K562 (cell line): ENCODE results near the gene ATP5ME. TPM values are rescaled to one million over a fixed set of nuclear protein-coding genes. Genes with fewer than 3 reads are reported as not detected.

ENCODE experiments used
- ATAC-seq: fragments of 200-7000 bp; cut with Tn5 transposase; 3 replicates; pipeline ENCODE4 v1.9.1; 2020; ENCODE audit warnings: moderate library complexity
- BruUV-seq: library from RNA; stranded (reverse); fragments of 400-500 nt; replicated peaks from 2 replicates; lab custom pipeline; 2021; lab: Mats Ljungman, UMichigan
- CTCF ChIA-PET: fragments of 300-600 bp; formaldehyde crosslinking; extraction: SDS; loops from one replicate; lab custom pipeline; 2021; ENCODE audit warnings: low intra/inter-chr PET ratio; lab: Yijun Ruan, JAX
- POLR2A ChIA-PET: fragments of 300-600, 350-650 bp; sonication (Branson Sonifier 250); formaldehyde crosslinking; extraction: SDS; loops from one replicate; lab custom pipeline; 2021; ENCODE audit warnings: antibody characterized with exemption, inconsistent platforms; lab: Yijun Ruan, JAX
- DNase-seq, 4 experiments: peaks; one replicate each; pipeline versions ENCODE4 v3.0.0 to v3.0.0-alpha.2; 2011 to 2018; ENCODE audit warnings: low spot score in 3 of 4, mixed read lengths in 3 of 4; ENCODE audit errors: extremely low read depth in 1 of 4
- FAIRE-seq: peaks from 2 replicates; lab custom pipeline; 2011; peaks lifted over from hg19 to GRCh38; lab: Jason Lieb, UNC
- H2AFZ ChIP-seq: 2 replicates; pipeline ENCODE4 v1.6.0; 2011; ENCODE audit warnings: low read depth, low read length, control low read depth, inconsistent platforms
- H3K27ac ChIP-seq: fragments of 200-600 bp; 3 replicates; pipeline ENCODE4 v1.8.0; 2011; ENCODE audit warnings: low read depth, mild to moderate bottlenecking, control low read depth, inconsistent platforms, low read length, moderate library complexity, mixed read lengths; ENCODE audit errors: extremely low read depth
- H3K27me3 ChIP-seq, 2 experiments: fragments of 300-600 bp in 1 of 2; 2 replicates in 1 of 2; 3 replicates in 1 of 2; pipeline versions ENCODE4 v1.6.0 to v1.8.0; 2011; ENCODE audit warnings: inconsistent platforms in 2 of 2, low read length in 2 of 2, mild to moderate bottlenecking in 1 of 2, mixed read lengths in 1 of 2, moderate library complexity in 1 of 2; ENCODE audit not compliant: control insufficient read depth in 2 of 2, insufficient read depth in 2 of 2
- H3K36me3 ChIP-seq: fragments of 300-600 bp; 3 replicates; pipeline ENCODE4 v1.8.0; 2011; ENCODE audit warnings: mild to moderate bottlenecking, low read length, inconsistent platforms; ENCODE audit not compliant: control insufficient read depth, insufficient read depth
- H3K4me1 ChIP-seq, 2 experiments: fragments of 200-600 bp in 1 of 2; replicated peaks in 1 of 2; 2 replicates in 1 of 2; 3 replicates in 1 of 2; pipeline versions ENCODE4 v1.5.1 to v1.8.0; 2011; ENCODE audit warnings: inconsistent platforms in 2 of 2, low read length in 2 of 2, mild to moderate bottlenecking in 1 of 2, mixed read lengths in 1 of 2, moderate library complexity in 1 of 2; ENCODE audit not compliant: control insufficient read depth in 2 of 2, insufficient read depth in 2 of 2
- H3K4me2 ChIP-seq: 2 replicates; pipeline ENCODE4 v1.6.1; 2011; ENCODE audit warnings: low read length, control low read depth, inconsistent platforms, mixed read lengths; ENCODE audit not compliant: insufficient read depth
- H3K4me3 ChIP-seq: fragments of 200-600 bp; sonication (generic), shearing (Covaris generic); 2 replicates; pipeline ENCODE4 v1.5.1; 2016; ENCODE audit warnings: control low read depth, inconsistent platforms
- H3K79me2 ChIP-seq: fragments of 200-600 bp; 3 replicates; pipeline ENCODE4 v1.8.0; 2011; ENCODE audit warnings: low read length, inconsistent platforms; ENCODE audit not compliant: control insufficient read depth, insufficient read depth
- H3K9ac ChIP-seq, 2 experiments: 2 replicates each; pipeline versions ENCODE4 v1.6.0 to v1.6.1; 2011; ENCODE audit warnings: low read depth in 2 of 2, low read length in 2 of 2, control low read depth in 1 of 2, inconsistent platforms in 1 of 2, mild to moderate bottlenecking in 1 of 2, mixed read lengths in 1 of 2; ENCODE audit not compliant: insufficient read depth in 1 of 2
- H3K9me1 ChIP-seq: one replicate; pipeline ENCODE4 v1.6.0; 2011; ENCODE audit warnings: inconsistent platforms, mild to moderate bottlenecking, low read length, moderate library complexity; ENCODE audit not compliant: control insufficient read depth, insufficient read depth
- H3K9me3 ChIP-seq: replicated peaks from 2 replicates; pipeline ENCODE4 v1.5.1; 2011; ENCODE audit warnings: low read depth, low read length, inconsistent platforms; ENCODE audit not compliant: control insufficient read depth, insufficient read depth
- H4K20me1 ChIP-seq: replicated peaks from 2 replicates; pipeline ENCODE4 v1.6.1; 2011; ENCODE audit warnings: low read length, inconsistent platforms, mixed read lengths; ENCODE audit not compliant: control insufficient read depth, insufficient read depth
- GATA2 ChIP-seq: sonication (generic); formaldehyde crosslinking; IDR thresholded peaks from 2 replicates; pipeline ENCODE4 v1.4.0; 2020; ENCODE audit warnings: mild to moderate bottlenecking, missing genetic modification reagents
- LARP7 ChIP-seq: fragments of 450-650 bp; IDR thresholded peaks from 2 replicates; pipeline ENCODE4 v1.6.1; 2016
- NFE2 ChIP-seq: IDR thresholded peaks from 2 replicates; pipeline ENCODE4 v1.6.1; 2014; ENCODE audit warnings: antibody characterized with exemption, low read depth
- STAT5A ChIP-seq: IDR thresholded peaks from 2 replicates; pipeline ENCODE4 v1.6.1; 2012; ENCODE audit warnings: low read length, inconsistent platforms, borderline replicate concordance
- ZNF232 ChIP-seq: sonication (generic); formaldehyde crosslinking; IDR thresholded peaks from 2 replicates; pipeline ENCODE4 v1.8.0; 2022; ENCODE audit warnings: mild to moderate bottlenecking, missing genetic modification reagents
- ZNF263 ChIP-seq: sonication (generic); formaldehyde crosslinking; IDR thresholded peaks from 2 replicates; pipeline ENCODE4 v1.8.0; 2022; ENCODE audit warnings: mild to moderate bottlenecking, missing genetic modification reagents, borderline replicate concordance
- ZNF589 ChIP-seq: fragments of 200-800 bp; sonication (Bioruptor generic); IDR thresholded peaks from 2 replicates; pipeline ENCODE4 v1.6.1; 2016; ENCODE audit warnings: low read depth, missing genetic modification characterization, missing compliant biosample characterization
- WGBS: fragments of 100-300 bp; shearing (Covaris generic); methylation state at CpG from one replicate; pipeline ENCODE4 v1.1.6; 2016; ENCODE audit warnings: low coverage, mixed read lengths; ENCODE audit not compliant: insufficient coverage; ENCODE audit errors: missing lambda C conversion rate; 5-methylcytosine and 5-hydroxymethylcytosine counted together
- in situ Hi-C: fragments of 300-500 bp; cut with MboI; formaldehyde crosslinking; loops from 4 replicates; pipeline ENCODE4 v1.15.0; 2018; ENCODE audit warnings: inconsistent platforms, mixed read lengths
- intact Hi-C: fragments of 100-400 bp; cut with micrococcal nuclease; formaldehyde crosslinking; loops from 2 replicates; pipeline ENCODE4 v1.14.2; 2022
- polyA plus RNA-seq, 8 experiments: library from polyadenylated mRNA; depleted of rRNA in 4 of 8; stranded (reverse) in 5 of 8; unstranded in 3 of 8; fragments of >200 nt; fragmentation: Nextera tagmentation in 2 of 8; fragmentation: Illumina TruSeq in 1 of 8; extraction: Ambion mirVana in 2 of 8; extraction: Trizol in 1 of 8; gene quantifications; 2 replicates each; pipeline versions ENCODE4 v1.2.1 to v1.2.3, GENCODE V29; 2011 to 2014; ENCODE audit warnings: inconsistent platforms in 1 of 8, missing spikeins in 1 of 8
- total RNA-seq, 7 experiments: library from RNA; depleted of rRNA in 6 of 7; stranded (reverse); fragments of >200 nt in 6 of 7; fragmentation: Illumina TruSeq in 2 of 7; extraction: Trizol in 2 of 7; gene quantifications; 2 replicates each; pipeline versions ENCODE4 v1.2.1 to v1.2.3, GENCODE V29; 2011 to 2021; ENCODE audit warnings: low replicate concordance in 1 of 7
- TF ChIP-seq, protein P1 (sequence below): fragments of 200-800 bp; sonication (Bioruptor generic); IDR thresholded peaks from 2 replicates; pipeline ENCODE4 v1.6.1; 2017; ENCODE audit warnings: missing genetic modification characterization, missing compliant biosample characterization
- TF ChIP-seq, protein P2 (sequence below): fragments of 450-650 bp; formaldehyde crosslinking; IDR thresholded peaks from 2 replicates; pipeline ENCODE4 v1.4.0; 2022; ENCODE audit warnings: missing genetic modification characterization
- TF ChIP-seq, protein P3 (sequence below), 2 experiments: fragments of 200-800 bp in 1 of 2; sonication (Bioruptor generic) in 1 of 2; sonication (generic) in 1 of 2; formaldehyde crosslinking in 1 of 2; IDR thresholded peaks in 1 of 2; conservative IDR thresholded peaks in 1 of 2; 2 replicates each; pipeline versions ENCODE4 v1.5.0 to v1.6.1; 2016 to 2020; ENCODE audit warnings: missing compliant biosample characterization in 1 of 2, missing genetic modification characterization in 1 of 2, missing genetic modification reagents in 1 of 2
- TF ChIP-seq, protein P4 (sequence below): sonication (generic); formaldehyde crosslinking; IDR thresholded peaks from 2 replicates; pipeline ENCODE4 v1.9.0; 2022; ENCODE audit warnings: mild to moderate bottlenecking, missing genetic modification reagents
- TF ChIP-seq, protein P5 (sequence below), 2 experiments: fragments of 250-450 bp in 1 of 2; fragments of 450-650 bp in 1 of 2; sonication (Bioruptor Pico) in 1 of 2; IDR thresholded peaks; 2 replicates each; pipeline versions ENCODE4 v1.6.1 to v1.8.0; 2016 to 2021; ENCODE audit warnings: mild to moderate bottlenecking in 2 of 2, moderate library complexity in 2 of 2, missing compliant biosample characterization in 1 of 2, missing genetic modification characterization in 1 of 2

ATP5ME gene
- total and polyA plus RNA-seq, 9 of the 15 experiments (the other 6 are each of a cell fraction or from before 2014, with no cell fraction given) = 509 to 2,480 (median 887) TPM

DNA sequence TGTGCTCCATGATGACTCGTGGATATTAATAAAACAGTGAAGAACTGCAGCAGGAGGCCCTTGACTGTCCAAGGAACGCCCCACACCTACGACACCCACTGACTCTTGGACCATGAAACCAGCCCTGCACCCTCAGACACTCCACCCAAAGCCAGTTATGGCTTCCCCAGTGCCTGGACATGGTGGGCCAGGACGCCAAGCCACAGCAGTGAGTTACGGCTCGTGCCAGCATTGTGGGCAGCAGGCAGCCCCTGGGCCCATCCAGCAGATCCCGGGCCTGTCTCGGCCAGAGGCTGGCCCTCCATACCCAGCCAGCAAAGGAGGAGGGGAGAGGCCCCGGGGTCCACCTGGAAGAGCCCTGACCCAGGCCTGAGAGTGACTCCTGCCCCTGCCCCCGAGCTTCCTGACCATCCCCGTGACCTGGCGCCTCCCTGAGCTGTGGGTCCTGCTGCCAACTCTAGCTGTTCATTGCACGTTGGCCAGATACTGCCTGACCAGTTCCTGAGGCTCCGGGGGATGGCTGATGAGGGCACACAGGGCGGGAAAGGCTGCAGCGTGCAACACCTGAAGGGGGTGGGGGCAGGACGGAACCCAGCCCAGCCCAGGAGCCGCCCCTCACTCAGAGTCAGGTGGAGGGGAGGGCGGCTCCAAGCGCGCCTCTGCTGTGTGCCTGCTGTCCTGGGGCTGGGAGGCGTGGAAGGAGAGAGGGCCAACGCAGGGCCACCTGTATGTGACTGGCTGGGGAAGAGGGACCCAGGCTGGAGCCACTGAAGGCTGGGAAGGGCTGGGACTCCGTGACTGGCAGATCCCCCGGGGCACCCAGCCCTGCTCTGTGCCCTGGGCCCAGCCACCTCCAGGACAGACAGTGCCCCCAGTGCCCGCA, 14.1 kb upstream of the ATP5ME start:
- Histone ChIP-seq H3K9me1 (no peaks in the 10 kb centered on the region), H3K27ac (peak overlapping the region; percentile 78), H3K27me3 (no peaks in the 10 kb centered on the region), H2AFZ (peak overlapping the region; percentile 87), H4K20me1 (0 out of 2 replicates have a peak, but pooled peaks cover 4% of the 10 kb centered on the region), H3K9ac (peak overlapping the region; percentile 62 to 82), H3K79me2 (peaks cover 7% of the 10 kb centered on the region; the same call in 2 of the 3 replicates), H3K9me3 (no peaks in the 10 kb centered on the region), H3K4me2 (peak overlapping the region; percentile 82), H3K4me1 (peaks cover 26 to 73% of the 10 kb centered on the region in 2 experiments), H3K4me3 (peak overlapping the region; percentile 28; the same call in 1 of the 2 replicates), H3K36me3 (no peaks in the 10 kb centered on the region)
- intact Hi-C loops (loop anchor here (1.0 to 10.0 kb wide), 3 partner anchors 17 to 297 kb away; partner anchors contain the start of genes IDUA and PCGF3), in situ Hi-C loops (no loop called here)
- WGBS = 80% methylated on average over 17 of the region's 26 CpGs
- DNase-seq (no peak), ATAC-seq (peak; percentile 2; the same call in 1 of the 3 replicates), FAIRE-seq (no peak)
- ChIA-PET POLR2A (no interaction called here), CTCF (no interaction called here)
- BruUV-seq = no TSS peak
- TF ChIP-seq, protein P1, sequence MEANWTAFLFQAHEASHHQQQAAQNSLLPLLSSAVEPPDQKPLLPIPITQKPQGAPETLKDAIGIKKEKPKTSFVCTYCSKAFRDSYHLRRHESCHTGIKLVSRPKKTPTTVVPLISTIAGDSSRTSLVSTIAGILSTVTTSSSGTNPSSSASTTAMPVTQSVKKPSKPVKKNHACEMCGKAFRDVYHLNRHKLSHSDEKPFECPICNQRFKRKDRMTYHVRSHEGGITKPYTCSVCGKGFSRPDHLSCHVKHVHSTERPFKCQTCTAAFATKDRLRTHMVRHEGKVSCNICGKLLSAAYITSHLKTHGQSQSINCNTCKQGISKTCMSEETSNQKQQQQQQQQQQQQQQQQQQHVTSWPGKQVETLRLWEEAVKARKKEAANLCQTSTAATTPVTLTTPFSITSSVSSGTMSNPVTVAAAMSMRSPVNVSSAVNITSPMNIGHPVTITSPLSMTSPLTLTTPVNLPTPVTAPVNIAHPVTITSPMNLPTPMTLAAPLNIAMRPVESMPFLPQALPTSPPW = 0 out of 2 replicates have a peak, but pooled peaks have one; percentile 21
- TF ChIP-seq, protein P2, sequence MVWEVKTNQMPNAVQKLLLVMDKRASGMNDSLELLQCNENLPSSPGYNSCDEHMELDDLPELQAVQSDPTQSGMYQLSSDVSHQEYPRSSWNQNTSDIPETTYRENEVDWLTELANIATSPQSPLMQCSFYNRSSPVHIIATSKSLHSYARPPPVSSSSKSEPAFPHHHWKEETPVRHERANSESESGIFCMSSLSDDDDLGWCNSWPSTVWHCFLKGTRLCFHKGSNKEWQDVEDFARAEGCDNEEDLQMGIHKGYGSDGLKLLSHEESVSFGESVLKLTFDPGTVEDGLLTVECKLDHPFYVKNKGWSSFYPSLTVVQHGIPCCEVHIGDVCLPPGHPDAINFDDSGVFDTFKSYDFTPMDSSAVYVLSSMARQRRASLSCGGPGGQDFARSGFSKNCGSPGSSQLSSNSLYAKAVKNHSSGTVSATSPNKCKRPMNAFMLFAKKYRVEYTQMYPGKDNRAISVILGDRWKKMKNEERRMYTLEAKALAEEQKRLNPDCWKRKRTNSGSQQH (CRISPR knock-in tag) = no peak
- TF ChIP-seq, protein P3, sequence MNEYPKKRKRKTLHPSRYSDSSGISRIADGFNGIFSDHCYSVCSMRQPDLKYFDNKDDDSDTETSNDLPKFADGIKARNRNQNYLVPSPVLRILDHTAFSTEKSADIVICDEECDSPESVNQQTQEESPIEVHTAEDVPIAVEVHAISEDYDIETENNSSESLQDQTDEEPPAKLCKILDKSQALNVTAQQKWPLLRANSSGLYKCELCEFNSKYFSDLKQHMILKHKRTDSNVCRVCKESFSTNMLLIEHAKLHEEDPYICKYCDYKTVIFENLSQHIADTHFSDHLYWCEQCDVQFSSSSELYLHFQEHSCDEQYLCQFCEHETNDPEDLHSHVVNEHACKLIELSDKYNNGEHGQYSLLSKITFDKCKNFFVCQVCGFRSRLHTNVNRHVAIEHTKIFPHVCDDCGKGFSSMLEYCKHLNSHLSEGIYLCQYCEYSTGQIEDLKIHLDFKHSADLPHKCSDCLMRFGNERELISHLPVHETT (CRISPR knock-in tag; conservative IDR thresholded peaks at IDR 0.05 in 1 of 2, IDR thresholded peaks at IDR 0.05 in 1 of 2) = peak in 1 of 2 experiments; percentile 19; a peak in 1 of 4 replicates
- TF ChIP-seq ZNF263 (CRISPR knock-in tag) = 0 out of 2 replicates have a peak, but pooled peaks have one; percentile 7
- no peak for TF ChIP-seq ZNF589
- TF ChIP-seq, protein P4, sequence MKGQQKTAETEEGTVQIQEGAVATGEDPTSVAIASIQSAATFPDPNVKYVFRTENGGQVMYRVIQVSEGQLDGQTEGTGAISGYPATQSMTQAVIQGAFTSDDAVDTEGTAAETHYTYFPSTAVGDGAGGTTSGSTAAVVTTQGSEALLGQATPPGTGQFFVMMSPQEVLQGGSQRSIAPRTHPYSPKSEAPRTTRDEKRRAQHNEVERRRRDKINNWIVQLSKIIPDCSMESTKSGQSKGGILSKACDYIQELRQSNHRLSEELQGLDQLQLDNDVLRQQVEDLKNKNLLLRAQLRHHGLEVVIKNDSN = no peak
- 0 out of 2 replicates have a peak, but pooled peaks have one; percentile 18 for TF ChIP-seq NFE2
- TF ChIP-seq ZNF232 (CRISPR knock-in tag) = no peak
- no peak for TF ChIP-seq STAT5A
- TF ChIP-seq LARP7 = no peak
- no peak for TF ChIP-seq GATA2 (CRISPR knock-in tag)
- TF ChIP-seq, protein P5, sequence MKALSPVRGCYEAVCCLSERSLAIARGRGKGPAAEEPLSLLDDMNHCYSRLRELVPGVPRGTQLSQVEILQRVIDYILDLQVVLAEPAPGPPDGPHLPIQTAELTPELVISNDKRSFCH (CRISPR knock-in tag; IDR thresholded peaks at IDR 0.05) = no peak
- TF ChIP-seq, protein P5 (tag; IDR thresholded peaks at IDR 0.05) = no peak
